H9 (cell line): ENCODE data around the gene RANBP9. TPM values are rescaled to one million over a fixed set of nuclear protein-coding genes. Genes with fewer than 3 reads are reported as not detected.

ENCODE experiments used
- DNase-seq: peaks from one replicate; pipeline ENCODE4 v3.0.0-alpha.2; 2017
- H2AFZ ChIP-seq: one replicate; pipeline ENCODE4 v1.6.1; 2013; ENCODE audit warnings: mild to moderate bottlenecking, low read length, control low read depth, moderate library complexity
- H2AK5ac ChIP-seq: 2 replicates; pipeline ENCODE4 v1.6.1; 2013; ENCODE audit warnings: low read length, control low read depth, mixed read lengths; ENCODE audit not compliant: insufficient read length
- H2BK120ac ChIP-seq: one replicate; pipeline ENCODE4 v1.6.1; 2013; ENCODE audit warnings: low read depth, mild to moderate bottlenecking, low read length, control low read depth, inconsistent platforms; ENCODE audit not compliant: poor library complexity, severe bottlenecking
- H2BK12ac ChIP-seq: 2 replicates; pipeline ENCODE4 v1.6.1; 2013; ENCODE audit warnings: low read length, control low read depth, mixed read lengths, low read depth; ENCODE audit not compliant: insufficient read length
- H2BK15ac ChIP-seq: 2 replicates; pipeline ENCODE4 v1.6.1; 2013; ENCODE audit warnings: low read depth, low read length, control low read depth
- H2BK20ac ChIP-seq: one replicate; pipeline ENCODE4 v1.6.1; 2013; ENCODE audit warnings: low read depth, mild to moderate bottlenecking, low read length, control low read depth, inconsistent platforms; ENCODE audit not compliant: poor library complexity, severe bottlenecking
- H2BK5ac ChIP-seq: 2 replicates; pipeline ENCODE4 v1.6.1; 2013; ENCODE audit warnings: low read length, control low read depth, mixed read lengths; ENCODE audit not compliant: insufficient read length
- H3K14ac ChIP-seq: 2 replicates; pipeline ENCODE4 v1.6.1; 2013; ENCODE audit warnings: low read length, control low read depth; ENCODE audit not compliant: insufficient read depth
- H3K18ac ChIP-seq: 2 replicates; pipeline ENCODE4 v1.6.1; 2013; ENCODE audit warnings: low read depth, mild to moderate bottlenecking, mixed read lengths, low read length, control low read depth; ENCODE audit not compliant: insufficient read length
- H3K23ac ChIP-seq: 2 replicates; pipeline ENCODE4 v1.6.1; 2013; ENCODE audit warnings: low read length, control low read depth, mixed read lengths, low read depth; ENCODE audit not compliant: insufficient read length
- H3K23me2 ChIP-seq: 2 replicates; pipeline ENCODE4 v1.6.1; 2013; ENCODE audit warnings: low read depth, mild to moderate bottlenecking, mixed read lengths, low read length, control low read depth; ENCODE audit not compliant: insufficient read length, poor library complexity, severe bottlenecking
- H3K27ac ChIP-seq: 2 replicates; pipeline ENCODE4 v1.5.1; 2013; ENCODE audit warnings: low read length, control low read depth, mixed read lengths, low read depth; ENCODE audit not compliant: insufficient read length
- H3K27me3 ChIP-seq: 2 replicates; pipeline ENCODE4 v1.6.1; 2013; ENCODE audit warnings: low read length, control low read depth, inconsistent platforms; ENCODE audit not compliant: insufficient read depth
- H3K4ac ChIP-seq: 2 replicates; pipeline ENCODE4 v1.6.1; 2013; ENCODE audit warnings: low read depth, mild to moderate bottlenecking, control low read depth, inconsistent platforms, low read length, moderate library complexity
- H3K4me1 ChIP-seq: 2 replicates; pipeline ENCODE4 v1.6.1; 2013; ENCODE audit warnings: low read length, control low read depth, inconsistent platforms; ENCODE audit not compliant: insufficient read depth
- H3K4me2 ChIP-seq: 2 replicates; pipeline ENCODE4 v1.6.1; 2013; ENCODE audit warnings: low read length, control low read depth, mixed read lengths; ENCODE audit not compliant: insufficient read length, insufficient read depth
- H3K56ac ChIP-seq: 2 replicates; pipeline ENCODE4 v1.6.1; 2013; ENCODE audit warnings: low read depth, mild to moderate bottlenecking, mixed read lengths, low read length, control low read depth; ENCODE audit not compliant: insufficient read length
- H3K79me1 ChIP-seq: 2 replicates; pipeline ENCODE4 v1.6.1; 2013; ENCODE audit warnings: low read depth, mild to moderate bottlenecking, moderate library complexity, low read length, control low read depth, inconsistent platforms; ENCODE audit not compliant: insufficient read depth, poor library complexity, severe bottlenecking
- H3K79me2 ChIP-seq: 2 replicates; pipeline ENCODE4 v1.6.1; 2013; ENCODE audit warnings: low read length, control low read depth, inconsistent platforms; ENCODE audit not compliant: insufficient read depth
- H3K9ac ChIP-seq: 2 replicates; pipeline ENCODE4 v1.6.1; 2013; ENCODE audit warnings: low read length, control low read depth, mixed read lengths; ENCODE audit not compliant: insufficient read length; ENCODE audit errors: extremely low read depth
- H3K9me3 ChIP-seq: one replicate; pipeline ENCODE4 v1.6.1; 2013; ENCODE audit warnings: low read depth, low read length, inconsistent platforms; ENCODE audit not compliant: control insufficient read depth
- H3T11ph ChIP-seq: one replicate; pipeline ENCODE4 v1.6.1; 2013; ENCODE audit warnings: mild to moderate bottlenecking, low read length, control low read depth, inconsistent platforms
- H4K20me1 ChIP-seq: one replicate; pipeline ENCODE4 v1.6.1; 2013; ENCODE audit not compliant: control insufficient read depth, insufficient read length, insufficient read depth
- H4K5ac ChIP-seq: 2 replicates; pipeline ENCODE4 v1.6.1; 2013; ENCODE audit warnings: low read depth, mild to moderate bottlenecking, mixed read lengths, low read length, control low read depth; ENCODE audit not compliant: insufficient read length
- H4K8ac ChIP-seq: replicated peaks from 2 replicates; pipeline ENCODE4 v1.6.1; 2013; ENCODE audit warnings: low read length, control low read depth, mixed read lengths, low read depth; ENCODE audit not compliant: insufficient read length
- H4K91ac ChIP-seq: 2 replicates; pipeline ENCODE4 v1.6.1; 2013; ENCODE audit warnings: low read depth, mild to moderate bottlenecking, moderate library complexity, mixed read lengths, low read length, control low read depth; ENCODE audit not compliant: insufficient read length
- H3K27ac Mint-ChIP-seq, 3 experiments: 2 replicates in 2 of 3; 3 replicates in 1 of 3; pipeline ENCODE4 v1.8.0; 2020 to 2021; ENCODE audit warnings: mixed read lengths in 3 of 3, mild to moderate bottlenecking in 1 of 3, moderate library complexity in 1 of 3
- H3K27me3 Mint-ChIP-seq: 2 replicates; pipeline ENCODE4 v1.8.0; 2021; ENCODE audit warnings: low read depth, mild to moderate bottlenecking, moderate library complexity, mixed read lengths
- H3K36me3 Mint-ChIP-seq, 3 experiments: 2 replicates in 2 of 3; 3 replicates in 1 of 3; pipeline ENCODE4 v1.8.0; 2020 to 2021; ENCODE audit warnings: low read depth in 3 of 3, mixed read lengths in 3 of 3; ENCODE audit not compliant: insufficient read depth in 1 of 3
- H3K4me1 Mint-ChIP-seq, 2 experiments: 2 replicates each; pipeline ENCODE4 v1.8.0; 2020; ENCODE audit warnings: mixed read lengths in 2 of 2
- H3K4me3 Mint-ChIP-seq, 2 experiments: 2 replicates in 1 of 2; 3 replicates in 1 of 2; pipeline ENCODE4 v1.8.0; 2020 to 2021; ENCODE audit warnings: mild to moderate bottlenecking in 2 of 2, mixed read lengths in 2 of 2, moderate library complexity in 1 of 2
- H3K9me3 Mint-ChIP-seq, 2 experiments: 2 replicates in 1 of 2; 3 replicates in 1 of 2; pipeline ENCODE4 v1.8.0; 2020; ENCODE audit warnings: mild to moderate bottlenecking in 2 of 2, mixed read lengths in 2 of 2, moderate library complexity in 1 of 2
- CTCF ChIP-seq: fragments of 200-600 bp; sonication (generic); conservative IDR thresholded peaks from 3 replicates; pipeline ENCODE4 v1.8.0; 2021; ENCODE audit warnings: antibody characterized with exemption, mild to moderate bottlenecking
- WGBS: extraction: QIAGEN DNeasy Blood & Tissue Kit; methylation state at CpG from one replicate; pipeline ENCODE4 v1.1.7; 2013; ENCODE audit warnings: missing lambda C conversion rate, low lambda C conversion rate, mixed read lengths; ENCODE audit not compliant: insufficient read length; ENCODE audit errors: extremely low coverage; 5-methylcytosine and 5-hydroxymethylcytosine counted together
- total RNA-seq: library from RNA; stranded (reverse); gene quantifications from 2 replicates; pipeline ENCODE4 v1.2.1, GENCODE V29; 2021

The RANBP9 gene
- total RNA-seq, 1 experiment from 2014 or later, result 37.2 TPM

GRCh38 chr6:13715444-13715883, 3.8 kb upstream of the RANBP9 start:
- H2AFZ ChIP-seq, result no peak overlapping the region
- H3K14ac ChIP-seq, result no peak overlapping the region
- no peak overlapping the region for H2BK15ac ChIP-seq
- H4K5ac ChIP-seq, result no peak overlapping the region
- no peak for DNase-seq
- no CpG with 5 or more reads among the region's 3 CpGs for WGBS
- H3K27me3 Mint-ChIP-seq, result peaks cover 1% of the 10 kb centered on the region
- H2BK120ac ChIP-seq, result no peak overlapping the region
- no peak overlapping the region for H3K18ac ChIP-seq
- H3K56ac ChIP-seq, result no peak overlapping the region
- no peaks in the 10 kb centered on the region for H3K4me1 ChIP-seq
- H3K4me2 ChIP-seq, result no peak overlapping the region
- H3K9me3 Mint-ChIP-seq, result peaks cover 11 to 22% of the 10 kb centered on the region in 2 experiments
- H2AK5ac ChIP-seq, result no peak overlapping the region
- no peak overlapping the region for H2BK5ac ChIP-seq
- no peak overlapping the region for H3K27ac Mint-ChIP-seq
- no peak overlapping the region for H4K91ac ChIP-seq
- no peak overlapping the region for H3K27ac ChIP-seq
- H3K27me3 ChIP-seq, result no peaks in the 10 kb centered on the region
- no peak overlapping the region for H3K4ac ChIP-seq
- TF ChIP-seq CTCF, result no peak
- no peak overlapping the region for H4K8ac ChIP-seq
- no peaks in the 10 kb centered on the region for H3K9me3 ChIP-seq
- H3K79me2 ChIP-seq, result no peaks in the 10 kb centered on the region; the same call in 1 of the 2 replicates
- H3K23me2 ChIP-seq, result peaks cover 1% of the 10 kb centered on the region
- no peaks in the 10 kb centered on the region for H3K79me1 ChIP-seq
- H3K23ac ChIP-seq, result no peak overlapping the region
- no peak overlapping the region for H2BK12ac ChIP-seq
- peaks cover 6 to 7% of the 10 kb centered on the region in 2 experiments for H3K4me1 Mint-ChIP-seq
- no peaks in the 10 kb centered on the region for H4K20me1 ChIP-seq
- H3K4me3 Mint-ChIP-seq, result no peak overlapping the region
- H2BK20ac ChIP-seq, result no peak overlapping the region
- H3K9ac ChIP-seq, result no peak overlapping the region
- H3T11ph ChIP-seq, result no peak overlapping the region
- peaks cover 6 to 16% (median 9%) of the 10 kb centered on the region in 3 experiments for H3K36me3 Mint-ChIP-seq
